H9 (cell line): ENCODE data around the gene CABLES1. TPM values are rescaled to one million over a fixed set of nuclear protein-coding genes. Genes with fewer than 3 reads are reported as not detected.

Source experiments
- DNase-seq: peaks from one replicate; pipeline ENCODE4 v3.0.0-alpha.2; 2017
- H2AFZ ChIP-seq: one replicate; pipeline ENCODE4 v1.6.1; 2013; ENCODE audit warnings: mild to moderate bottlenecking, low read length, control low read depth, moderate library complexity
- H2AK5ac ChIP-seq: 2 replicates; pipeline ENCODE4 v1.6.1; 2013; ENCODE audit warnings: low read length, control low read depth, mixed read lengths; ENCODE audit not compliant: insufficient read length
- H2BK120ac ChIP-seq: one replicate; pipeline ENCODE4 v1.6.1; 2013; ENCODE audit warnings: low read depth, mild to moderate bottlenecking, low read length, control low read depth, inconsistent platforms; ENCODE audit not compliant: poor library complexity, severe bottlenecking
- H2BK12ac ChIP-seq: 2 replicates; pipeline ENCODE4 v1.6.1; 2013; ENCODE audit warnings: low read length, control low read depth, mixed read lengths, low read depth; ENCODE audit not compliant: insufficient read length
- H2BK15ac ChIP-seq: 2 replicates; pipeline ENCODE4 v1.6.1; 2013; ENCODE audit warnings: low read depth, low read length, control low read depth
- H2BK20ac ChIP-seq: one replicate; pipeline ENCODE4 v1.6.1; 2013; ENCODE audit warnings: low read depth, mild to moderate bottlenecking, low read length, control low read depth, inconsistent platforms; ENCODE audit not compliant: poor library complexity, severe bottlenecking
- H2BK5ac ChIP-seq: 2 replicates; pipeline ENCODE4 v1.6.1; 2013; ENCODE audit warnings: low read length, control low read depth, mixed read lengths; ENCODE audit not compliant: insufficient read length
- H3K14ac ChIP-seq: 2 replicates; pipeline ENCODE4 v1.6.1; 2013; ENCODE audit warnings: low read length, control low read depth; ENCODE audit not compliant: insufficient read depth
- H3K18ac ChIP-seq: 2 replicates; pipeline ENCODE4 v1.6.1; 2013; ENCODE audit warnings: low read depth, mild to moderate bottlenecking, mixed read lengths, low read length, control low read depth; ENCODE audit not compliant: insufficient read length
- H3K23ac ChIP-seq: 2 replicates; pipeline ENCODE4 v1.6.1; 2013; ENCODE audit warnings: low read length, control low read depth, mixed read lengths, low read depth; ENCODE audit not compliant: insufficient read length
- H3K23me2 ChIP-seq: 2 replicates; pipeline ENCODE4 v1.6.1; 2013; ENCODE audit warnings: low read depth, mild to moderate bottlenecking, mixed read lengths, low read length, control low read depth; ENCODE audit not compliant: insufficient read length, poor library complexity, severe bottlenecking
- H3K27ac ChIP-seq: 2 replicates; pipeline ENCODE4 v1.5.1; 2013; ENCODE audit warnings: low read length, control low read depth, mixed read lengths, low read depth; ENCODE audit not compliant: insufficient read length
- H3K27me3 ChIP-seq: 2 replicates; pipeline ENCODE4 v1.6.1; 2013; ENCODE audit warnings: low read length, control low read depth, inconsistent platforms; ENCODE audit not compliant: insufficient read depth
- H3K4ac ChIP-seq: 2 replicates; pipeline ENCODE4 v1.6.1; 2013; ENCODE audit warnings: low read depth, mild to moderate bottlenecking, control low read depth, inconsistent platforms, low read length, moderate library complexity
- H3K4me1 ChIP-seq: 2 replicates; pipeline ENCODE4 v1.6.1; 2013; ENCODE audit warnings: low read length, control low read depth, inconsistent platforms; ENCODE audit not compliant: insufficient read depth
- H3K4me2 ChIP-seq: 2 replicates; pipeline ENCODE4 v1.6.1; 2013; ENCODE audit warnings: low read length, control low read depth, mixed read lengths; ENCODE audit not compliant: insufficient read length, insufficient read depth
- H3K56ac ChIP-seq: 2 replicates; pipeline ENCODE4 v1.6.1; 2013; ENCODE audit warnings: low read depth, mild to moderate bottlenecking, mixed read lengths, low read length, control low read depth; ENCODE audit not compliant: insufficient read length
- H3K79me1 ChIP-seq: 2 replicates; pipeline ENCODE4 v1.6.1; 2013; ENCODE audit warnings: low read depth, mild to moderate bottlenecking, moderate library complexity, low read length, control low read depth, inconsistent platforms; ENCODE audit not compliant: insufficient read depth, poor library complexity, severe bottlenecking
- H3K79me2 ChIP-seq: 2 replicates; pipeline ENCODE4 v1.6.1; 2013; ENCODE audit warnings: low read length, control low read depth, inconsistent platforms; ENCODE audit not compliant: insufficient read depth
- H3K9ac ChIP-seq: 2 replicates; pipeline ENCODE4 v1.6.1; 2013; ENCODE audit warnings: low read length, control low read depth, mixed read lengths; ENCODE audit not compliant: insufficient read length; ENCODE audit errors: extremely low read depth
- H3K9me3 ChIP-seq: one replicate; pipeline ENCODE4 v1.6.1; 2013; ENCODE audit warnings: low read depth, low read length, inconsistent platforms; ENCODE audit not compliant: control insufficient read depth
- H3T11ph ChIP-seq: one replicate; pipeline ENCODE4 v1.6.1; 2013; ENCODE audit warnings: mild to moderate bottlenecking, low read length, control low read depth, inconsistent platforms
- H4K20me1 ChIP-seq: one replicate; pipeline ENCODE4 v1.6.1; 2013; ENCODE audit not compliant: control insufficient read depth, insufficient read length, insufficient read depth
- H4K5ac ChIP-seq: 2 replicates; pipeline ENCODE4 v1.6.1; 2013; ENCODE audit warnings: low read depth, mild to moderate bottlenecking, mixed read lengths, low read length, control low read depth; ENCODE audit not compliant: insufficient read length
- H4K8ac ChIP-seq: replicated peaks from 2 replicates; pipeline ENCODE4 v1.6.1; 2013; ENCODE audit warnings: low read length, control low read depth, mixed read lengths, low read depth; ENCODE audit not compliant: insufficient read length
- H4K91ac ChIP-seq: 2 replicates; pipeline ENCODE4 v1.6.1; 2013; ENCODE audit warnings: low read depth, mild to moderate bottlenecking, moderate library complexity, mixed read lengths, low read length, control low read depth; ENCODE audit not compliant: insufficient read length
- H3K27ac Mint-ChIP-seq, 3 experiments: 2 replicates in 2 of 3; 3 replicates in 1 of 3; pipeline ENCODE4 v1.8.0; 2020 to 2021; ENCODE audit warnings: mixed read lengths in 3 of 3, mild to moderate bottlenecking in 1 of 3, moderate library complexity in 1 of 3
- H3K27me3 Mint-ChIP-seq: 2 replicates; pipeline ENCODE4 v1.8.0; 2021; ENCODE audit warnings: low read depth, mild to moderate bottlenecking, moderate library complexity, mixed read lengths
- H3K36me3 Mint-ChIP-seq, 3 experiments: 2 replicates in 2 of 3; 3 replicates in 1 of 3; pipeline ENCODE4 v1.8.0; 2020 to 2021; ENCODE audit warnings: low read depth in 3 of 3, mixed read lengths in 3 of 3; ENCODE audit not compliant: insufficient read depth in 1 of 3
- H3K4me1 Mint-ChIP-seq, 2 experiments: 2 replicates each; pipeline ENCODE4 v1.8.0; 2020; ENCODE audit warnings: mixed read lengths in 2 of 2
- H3K4me3 Mint-ChIP-seq, 2 experiments: 2 replicates in 1 of 2; 3 replicates in 1 of 2; pipeline ENCODE4 v1.8.0; 2020 to 2021; ENCODE audit warnings: mild to moderate bottlenecking in 2 of 2, mixed read lengths in 2 of 2, moderate library complexity in 1 of 2
- H3K9me3 Mint-ChIP-seq, 2 experiments: 2 replicates in 1 of 2; 3 replicates in 1 of 2; pipeline ENCODE4 v1.8.0; 2020; ENCODE audit warnings: mild to moderate bottlenecking in 2 of 2, mixed read lengths in 2 of 2, moderate library complexity in 1 of 2
- CTCF ChIP-seq: fragments of 200-600 bp; sonication (generic); conservative IDR thresholded peaks from 3 replicates; pipeline ENCODE4 v1.8.0; 2021; ENCODE audit warnings: antibody characterized with exemption, mild to moderate bottlenecking
- WGBS: extraction: QIAGEN DNeasy Blood & Tissue Kit; methylation state at CpG from one replicate; pipeline ENCODE4 v1.1.7; 2013; ENCODE audit warnings: missing lambda C conversion rate, low lambda C conversion rate, mixed read lengths; ENCODE audit not compliant: insufficient read length; ENCODE audit errors: extremely low coverage; 5-methylcytosine and 5-hydroxymethylcytosine counted together
- total RNA-seq: library from RNA; stranded (reverse); gene quantifications from 2 replicates; pipeline ENCODE4 v1.2.1, GENCODE V29; 2021

Gene CABLES1
- total RNA-seq, 1 experiment from 2014 or later: 27.1 TPM

DNA sequence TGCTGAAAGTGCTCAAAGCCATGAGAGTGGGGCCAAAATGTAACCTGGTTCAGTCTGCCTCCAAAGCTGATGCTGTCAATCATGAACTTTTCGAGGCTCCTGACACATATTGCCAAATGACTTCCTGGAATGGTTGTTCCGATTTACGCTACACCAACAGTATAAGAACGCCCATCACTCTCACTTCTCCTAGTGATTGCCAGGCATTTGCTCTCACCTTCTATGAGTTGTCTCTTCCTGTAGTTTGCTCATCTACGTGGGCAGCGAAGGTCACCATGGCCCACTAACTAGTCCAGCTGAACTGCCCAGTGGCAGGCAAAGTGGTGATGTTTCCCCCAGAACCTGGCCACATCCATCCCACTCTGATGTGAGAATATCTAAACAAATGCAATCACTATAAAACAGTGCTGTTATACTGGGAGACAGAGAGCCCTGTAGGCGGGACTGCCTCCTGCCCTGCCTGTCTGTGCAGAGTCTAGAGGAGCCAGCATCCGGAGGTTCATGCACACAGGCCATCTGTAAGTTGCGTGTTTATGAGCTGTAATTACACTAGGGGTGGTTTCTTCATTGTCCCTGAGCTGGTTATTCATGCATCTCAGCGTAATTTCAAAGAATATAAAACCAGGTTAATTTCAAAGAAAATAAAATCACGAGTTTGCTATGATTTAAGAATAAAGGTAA, 8.8 kb upstream of the CABLES1 start:
- Histone ChIP-seq H2BK5ac (no peak overlapping the region), H3K79me2 (no peaks in the 10 kb centered on the region), H3K18ac (no peak overlapping the region), H2BK20ac (no peak overlapping the region), H3K56ac (no peak overlapping the region), H4K5ac (no peak overlapping the region), H2BK12ac (no peak overlapping the region), H3K79me1 (no peaks in the 10 kb centered on the region), H2AFZ (no peak overlapping the region), H2BK15ac (no peak overlapping the region), H3K4ac (no peak overlapping the region), H4K8ac (no peak overlapping the region), H3K23ac (no peak overlapping the region), H2BK120ac (no peak overlapping the region), H3K4me1 (no peaks in the 10 kb centered on the region; the same call in 1 of the 2 replicates), H3K9me3 (no peaks in the 10 kb centered on the region), H4K20me1 (no peaks in the 10 kb centered on the region), H3K4me2 (no peak overlapping the region), H3K9ac (no peak overlapping the region), H3K27ac (no peak overlapping the region), H3K23me2 (no peaks in the 10 kb centered on the region), H2AK5ac (no peak overlapping the region), H4K91ac (no peak overlapping the region), H3K14ac (no peak overlapping the region), H3K27me3 (no peaks in the 10 kb centered on the region), H3T11ph (no peak overlapping the region)
- Mint-ChIP-seq H3K4me1 (peaks cover 18 to 29% of the 10 kb centered on the region in 2 experiments), H3K27me3 (peaks cover 8% of the 10 kb centered on the region), H3K4me3 (no peak overlapping the region), H3K9me3 (no peaks in the 10 kb centered on the region), H3K36me3 (no peaks in the 10 kb centered on the region), H3K27ac (no peak overlapping the region; a peak in 1 of 7 replicates)
- DNase-seq: no peak
- no peak for TF ChIP-seq CTCF
- no CpG with 5 or more reads among the region's 11 CpGs for WGBS
